ENCODE results near the gene SEL1L3.

SEL1L3 gene

DNA sequence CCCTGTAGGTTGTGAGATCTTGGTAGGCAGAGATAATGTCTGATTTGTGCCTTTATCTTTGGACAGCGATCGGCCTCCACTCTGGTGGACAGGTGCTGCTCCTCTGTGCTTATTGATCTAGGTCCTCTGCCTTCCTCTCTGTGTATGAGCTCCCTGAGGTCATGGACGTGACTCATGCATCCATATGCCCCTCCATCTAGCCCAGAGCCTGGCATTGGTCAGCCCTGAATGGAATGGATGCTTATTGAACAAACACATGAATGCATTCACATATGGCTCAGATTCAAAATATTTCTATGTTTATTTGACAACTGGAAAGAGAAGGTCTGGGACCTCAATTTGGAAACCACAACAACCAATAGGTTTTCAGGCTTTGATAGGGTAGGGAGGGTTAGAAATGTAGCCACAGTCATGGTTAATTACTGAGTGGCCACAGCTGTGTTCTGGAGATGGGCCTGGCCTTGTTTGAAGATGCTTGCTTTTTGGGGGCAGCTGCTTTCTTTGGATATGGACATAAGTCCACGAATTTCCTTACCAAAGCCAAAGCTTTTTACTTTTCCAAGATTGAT lies 76.2 kb downstream of the SEL1L3 start:
- DNase-seq = no peak

DNA sequence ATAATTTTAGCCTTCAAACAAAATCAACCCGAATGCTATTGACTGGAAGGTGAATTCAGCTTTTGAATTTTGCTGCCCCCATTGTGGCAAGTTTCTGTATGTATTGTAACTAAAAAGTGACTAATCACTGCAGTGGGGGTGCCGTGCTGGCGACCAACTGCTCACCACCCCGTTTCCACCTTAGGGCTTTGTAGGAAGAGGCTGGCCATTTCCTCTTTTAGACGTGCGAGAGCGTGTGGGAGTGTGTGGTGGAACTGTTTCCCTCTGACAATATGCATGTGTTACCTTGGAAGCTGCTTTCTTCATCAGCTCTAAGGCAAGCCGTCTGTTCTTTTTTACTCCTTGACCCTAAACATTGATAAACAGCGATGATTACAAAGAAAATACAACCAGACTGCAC lies 78.8 kb downstream of the SEL1L3 start:
- DNase-seq = no peak

DNA sequence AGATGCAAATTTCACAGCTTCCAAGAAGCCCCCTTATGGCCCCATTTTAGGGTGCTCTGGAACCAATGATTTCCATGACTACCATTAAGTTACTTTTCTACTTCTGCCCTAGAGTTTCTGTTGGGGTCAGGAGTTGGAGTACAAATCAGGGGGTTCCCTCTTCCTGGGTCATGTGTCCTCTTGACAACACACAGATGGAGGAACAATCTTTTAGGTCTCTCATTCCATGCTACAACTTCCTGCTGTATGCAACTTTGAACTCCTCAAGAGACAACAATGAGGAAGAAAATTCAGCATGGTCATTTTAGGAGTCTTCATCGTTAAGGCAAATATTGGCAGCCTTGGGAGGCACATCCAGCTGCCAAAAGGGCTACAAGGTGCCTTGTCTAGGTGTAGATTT lies 79.7 kb downstream of the SEL1L3 start:
- DNase-seq = no peak

DNA sequence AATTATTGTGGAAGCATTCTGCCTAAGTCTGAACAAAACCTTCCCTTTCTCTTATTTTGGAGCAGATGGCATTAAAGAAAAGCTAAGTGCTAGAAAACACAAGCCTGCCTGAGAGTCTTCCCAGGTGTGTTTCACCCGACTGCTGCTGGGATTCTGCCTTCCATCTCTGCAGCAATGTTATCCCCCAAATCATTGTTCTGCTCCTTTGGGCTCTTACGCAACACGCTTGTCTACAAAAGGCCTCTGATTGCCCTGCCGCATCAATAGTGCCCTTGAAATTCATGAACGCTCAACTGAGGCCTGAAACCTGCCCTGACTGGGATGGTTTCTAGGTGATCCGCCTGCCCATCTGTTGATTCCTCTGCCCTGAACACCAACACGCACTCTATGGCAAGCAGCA lies 80.3 kb downstream of the SEL1L3 start:
- no peak for DNase-seq

DNA sequence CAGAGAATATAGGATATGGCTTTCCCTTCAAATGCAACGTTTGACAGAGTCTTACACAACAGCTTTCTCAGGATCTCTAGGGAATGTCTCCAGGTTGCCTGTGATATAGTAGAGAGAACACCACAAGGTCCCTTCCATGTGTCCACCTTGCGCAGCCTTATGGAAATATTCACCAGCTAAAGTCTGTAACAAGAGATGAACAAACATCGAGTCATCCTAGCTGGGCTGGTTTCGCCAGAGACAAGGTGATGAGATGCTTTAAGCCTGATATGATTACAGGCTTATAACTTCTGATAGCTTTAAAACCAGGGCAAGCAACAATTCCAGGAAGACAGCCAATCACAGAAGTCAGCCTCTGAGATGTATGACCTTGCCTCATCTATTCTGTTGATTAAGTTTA lies 83.8 kb downstream of the SEL1L3 start:
- no peak for DNase-seq

DNA sequence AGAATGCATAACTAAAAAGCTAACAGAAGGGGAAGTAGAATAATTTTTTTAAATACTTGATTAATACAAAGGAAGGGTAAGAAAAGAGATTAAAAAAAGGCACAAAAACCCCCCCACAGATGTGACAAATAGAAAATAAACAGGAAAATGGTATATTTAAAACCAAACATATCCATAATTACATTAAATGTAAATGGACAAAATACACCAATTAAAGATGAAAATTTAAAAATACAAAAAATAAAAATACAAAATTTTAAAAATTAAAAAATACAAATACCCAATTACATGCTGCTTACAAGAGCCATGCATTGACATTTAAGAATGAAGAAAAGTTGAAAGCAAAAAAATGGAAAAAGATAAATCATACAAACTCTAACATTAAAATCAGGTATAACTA lies 86.0 kb downstream of the SEL1L3 start:
- no peak for DNase-seq

DNA sequence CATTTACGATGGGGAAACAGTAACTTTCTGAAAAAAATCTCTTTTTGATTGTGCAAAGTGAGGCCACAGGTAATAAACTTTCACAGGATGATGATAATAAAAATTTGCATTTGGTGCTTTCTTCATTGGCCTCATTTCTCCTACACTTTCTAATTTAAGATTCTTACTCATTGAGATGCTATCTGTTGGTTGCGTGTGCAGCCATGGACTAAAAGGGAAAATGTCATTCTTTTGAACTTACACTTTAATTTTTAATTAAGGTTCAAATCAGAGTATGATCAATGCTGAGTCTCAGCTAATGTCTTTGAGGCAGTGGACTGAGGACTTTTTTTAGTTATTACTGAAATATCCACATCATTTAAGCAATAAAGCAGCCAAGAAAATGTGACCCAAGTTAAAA lies 87.6 kb downstream of the SEL1L3 start:
- DNase-seq = no peak

DNA sequence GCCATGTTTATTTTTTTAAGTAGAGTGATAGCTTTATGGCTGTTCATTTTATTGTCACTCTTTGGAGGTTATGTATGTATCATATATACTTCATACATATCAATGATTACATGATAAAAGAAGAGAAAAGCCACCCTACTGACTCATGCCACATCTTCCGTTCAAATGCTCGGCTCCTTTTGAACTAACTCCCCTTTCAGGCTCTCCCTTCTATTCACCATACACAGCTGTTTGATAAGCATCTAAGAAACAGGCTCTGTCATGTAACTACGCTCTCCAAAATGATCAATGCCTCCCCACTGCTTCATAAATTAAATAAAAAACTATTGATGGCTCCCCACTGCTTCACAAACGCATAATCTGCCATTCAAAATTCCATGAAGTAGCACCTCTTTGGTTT lies 89.4 kb downstream of the SEL1L3 start:
- no peak for DNase-seq

DNA sequence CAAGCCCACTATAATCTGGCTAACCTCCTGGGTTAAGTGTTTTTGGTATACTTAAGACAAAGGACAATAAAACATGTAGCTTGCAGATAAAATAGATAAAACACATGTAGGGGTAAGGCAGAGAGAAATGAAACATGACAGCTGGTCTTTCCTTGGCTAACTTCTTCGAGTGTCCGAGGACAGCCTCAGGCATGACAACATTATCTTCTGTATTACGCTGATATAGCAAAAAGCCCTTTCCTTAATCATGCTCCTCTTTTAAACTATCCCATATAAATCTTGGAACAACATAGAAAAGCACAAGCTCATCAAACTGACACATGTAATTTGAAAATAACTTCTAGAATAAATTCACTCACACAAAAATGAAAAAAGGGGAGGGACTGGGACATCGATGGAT lies 91.1 kb downstream of the SEL1L3 start:
- no peak for DNase-seq

DNA sequence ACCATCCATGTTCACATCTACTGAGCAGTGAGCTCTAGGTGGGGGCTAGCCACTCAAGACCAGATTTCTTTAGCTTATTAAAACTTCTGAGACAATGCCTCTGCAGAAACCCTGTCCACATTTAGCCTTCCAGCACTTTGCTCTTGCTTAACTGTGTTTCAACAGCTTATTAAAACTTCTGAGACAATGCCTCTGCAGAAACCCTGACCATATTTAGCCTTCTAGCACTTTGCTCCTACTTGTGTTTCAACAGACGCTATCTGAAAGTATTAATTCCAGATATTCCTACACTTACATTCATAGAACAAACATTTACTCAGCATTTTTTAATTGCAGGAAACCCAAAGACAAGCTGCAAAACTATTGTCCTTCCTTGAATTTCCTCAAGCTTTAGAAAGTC lies 91.9 kb downstream of the SEL1L3 start:
- DNase-seq = no peak

DNA sequence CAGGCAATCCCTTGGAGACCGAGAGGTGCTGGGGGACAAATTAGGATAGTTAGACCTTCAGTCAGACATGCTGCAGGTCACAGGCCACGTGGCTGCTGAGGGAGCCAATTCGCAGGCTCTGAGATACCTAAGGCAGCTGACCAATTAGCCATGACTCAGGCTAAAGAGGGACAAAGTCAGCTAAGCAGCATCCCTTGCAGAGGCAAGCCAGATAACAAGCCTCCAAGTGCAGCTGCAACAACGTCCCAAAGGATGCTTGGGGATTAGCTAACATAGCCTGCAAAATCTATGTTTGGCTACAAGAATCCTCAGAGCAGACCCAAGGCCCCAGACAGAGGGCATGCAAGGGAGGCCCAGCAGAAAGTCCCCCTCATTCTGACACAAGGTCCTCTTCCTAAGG lies 93.5 kb downstream of the SEL1L3 start:
- DNase-seq = peak; percentile 12

DNA sequence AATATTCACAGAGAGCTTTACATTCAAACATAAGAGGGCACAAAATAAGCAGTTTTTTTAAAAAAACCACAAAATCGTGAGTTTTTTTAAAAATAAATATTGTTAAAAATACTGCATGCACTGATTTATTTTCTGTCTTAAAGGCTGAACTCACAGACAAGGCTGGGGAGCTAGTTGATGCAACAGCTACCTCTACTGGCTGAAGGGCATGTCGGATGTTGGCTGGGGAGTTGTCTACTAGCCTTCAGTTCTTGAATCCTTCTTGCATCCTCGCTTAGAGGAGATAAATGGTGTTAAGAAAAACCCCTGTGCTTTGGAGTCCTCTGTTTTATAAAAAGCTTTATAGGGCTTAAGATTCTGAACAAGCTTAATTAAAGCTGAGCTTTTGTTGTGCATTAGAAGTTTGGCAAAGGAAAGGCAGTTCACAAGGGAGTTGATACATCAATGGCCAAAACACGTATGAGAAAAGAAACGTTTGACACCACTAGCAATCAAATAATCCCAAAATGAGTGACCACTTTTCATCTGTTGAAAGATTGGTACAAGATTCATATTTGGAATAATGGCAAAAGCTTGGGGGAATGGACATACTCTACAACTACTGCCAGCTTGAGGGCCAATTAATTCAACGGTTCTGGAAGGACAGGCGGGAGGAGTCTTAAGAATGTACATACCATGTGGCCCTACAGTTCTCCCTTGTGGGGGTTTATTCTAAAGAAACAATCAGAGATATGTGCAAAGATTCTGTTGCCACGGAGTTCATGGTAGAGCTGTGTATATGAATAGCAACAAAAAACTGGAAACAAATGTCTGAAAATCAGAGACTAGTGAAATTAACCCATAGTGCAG lies 94.7 kb downstream of the SEL1L3 start:
- peak; percentile 81 for DNase-seq

DNA sequence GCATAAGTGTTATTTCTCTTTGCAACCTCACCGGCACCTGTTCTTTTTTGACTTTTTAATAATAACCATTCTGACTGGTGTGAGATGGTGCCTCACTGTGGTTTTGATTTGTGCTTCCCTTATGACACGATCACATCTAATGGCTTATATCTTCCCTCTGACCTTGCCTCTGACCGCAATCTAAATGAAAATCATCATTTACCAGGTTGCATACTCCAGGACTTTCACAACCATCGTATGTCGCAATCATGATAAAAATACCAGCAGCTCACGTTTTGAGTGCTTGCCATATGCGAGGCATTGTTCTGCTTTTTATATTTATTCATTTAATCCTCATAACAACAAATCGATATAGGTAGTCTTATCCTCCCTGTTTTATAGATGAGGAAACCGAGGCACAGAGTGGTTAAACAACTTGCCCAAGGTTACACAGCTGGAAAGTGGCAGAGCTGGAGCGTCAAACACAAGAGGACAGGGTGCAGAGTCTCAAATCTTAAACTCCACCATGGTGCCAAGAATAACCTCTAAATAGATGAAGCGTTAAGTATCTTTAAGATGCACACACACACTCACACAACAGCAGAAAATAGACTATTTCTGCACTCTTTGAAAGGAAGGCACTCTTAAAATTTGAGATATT lies 102.2 kb downstream of the SEL1L3 start:
- no peak for DNase-seq

DNA sequence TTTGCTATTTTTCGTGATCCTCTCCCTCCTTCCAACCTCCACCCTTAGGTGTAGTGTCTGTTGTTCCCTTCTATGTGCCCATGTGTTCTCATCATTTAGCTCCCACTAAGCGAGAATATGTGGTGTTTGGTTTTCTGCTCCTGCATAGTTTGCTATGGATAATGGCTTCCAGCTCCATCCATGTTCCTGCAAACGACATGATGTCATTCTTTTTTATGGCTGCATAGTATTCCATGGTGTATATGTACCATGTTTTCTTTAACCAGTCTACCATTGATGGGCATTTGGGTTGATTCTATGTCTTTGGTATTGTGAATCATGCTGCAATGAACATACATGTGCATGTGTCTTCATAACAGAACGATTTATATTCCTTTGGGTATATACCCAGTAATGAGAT lies 102.7 kb downstream of the SEL1L3 start:
- no peak for DNase-seq

DNA sequence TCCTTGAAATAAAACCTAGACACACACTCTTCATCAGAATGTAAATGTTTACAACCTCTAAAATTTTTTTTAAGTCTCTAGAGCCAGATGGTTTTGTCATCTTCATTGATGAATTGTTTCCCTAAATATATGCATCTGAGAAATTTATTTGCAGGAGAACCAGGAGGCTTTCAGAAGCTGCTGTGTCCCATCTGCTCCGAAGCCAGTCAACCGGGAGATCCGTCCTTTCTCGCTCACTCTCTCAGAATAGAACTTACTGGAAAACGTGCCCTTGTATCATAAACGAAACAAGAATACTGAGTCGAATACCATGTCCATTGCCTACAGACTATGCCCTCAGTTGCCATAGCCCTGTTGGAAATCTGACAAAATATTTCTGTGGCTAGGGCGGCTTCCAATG lies 103.7 kb downstream of the SEL1L3 start:
- no peak for DNase-seq

DNA sequence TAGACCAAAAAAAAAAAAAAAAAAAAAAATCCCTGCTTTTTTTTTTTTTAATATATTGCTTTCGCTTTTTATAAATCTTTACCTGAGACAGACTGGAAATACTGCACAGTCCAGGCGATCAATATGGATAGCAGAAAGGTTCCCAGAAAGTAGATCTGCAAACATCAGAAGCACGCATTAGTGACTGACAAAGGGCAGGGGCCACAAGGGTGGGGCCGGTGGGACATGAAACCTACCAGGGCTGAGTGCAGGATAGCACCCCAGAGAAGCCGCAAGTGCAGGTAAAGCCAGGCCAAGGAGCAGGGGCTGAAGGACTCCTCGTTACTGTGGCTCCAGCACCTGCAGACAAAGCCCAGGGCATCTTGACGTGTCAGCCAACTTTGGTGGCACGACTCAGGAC lies 105.3 kb downstream of the SEL1L3 start:
- DNase-seq = no peak

DNA sequence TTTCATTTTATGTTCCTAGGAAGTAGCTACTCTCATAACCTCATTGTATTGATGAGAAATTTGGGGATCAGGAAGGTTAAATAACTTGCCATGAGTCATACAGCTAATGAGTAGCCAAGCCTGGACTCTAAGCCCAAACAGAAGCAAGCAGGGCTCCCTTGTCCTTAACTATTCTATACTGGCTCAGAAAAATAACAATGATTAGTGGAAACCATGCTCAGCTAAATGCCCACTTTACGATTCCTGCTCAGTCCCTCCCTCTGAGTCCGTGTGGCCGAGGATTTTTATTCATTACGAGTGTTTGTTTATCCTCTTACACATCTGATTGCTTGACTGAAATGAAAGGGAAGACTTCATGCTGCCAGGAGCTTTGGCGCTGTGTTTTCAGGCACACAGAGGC lies 106.3 kb downstream of the SEL1L3 start:
- no peak for DNase-seq

DNA sequence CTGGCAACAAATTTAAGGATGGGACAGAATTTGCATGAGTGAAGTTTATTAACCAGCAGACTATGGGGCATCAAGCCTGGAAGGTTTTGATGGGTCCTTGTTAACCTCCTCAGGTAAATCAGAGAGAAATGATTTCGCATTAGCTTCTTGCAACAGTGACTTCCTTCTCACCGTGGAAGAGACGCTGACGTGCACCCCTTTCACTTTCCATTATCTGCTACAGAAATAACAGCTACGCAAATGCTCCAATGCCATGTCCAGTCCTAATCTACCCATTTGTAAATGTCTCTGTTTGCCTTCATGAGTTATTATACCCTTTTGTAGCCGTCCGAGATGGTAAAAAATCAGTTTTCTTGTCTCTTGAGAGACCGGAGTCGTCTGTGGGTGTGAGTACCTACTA lies 106.9 kb downstream of the SEL1L3 start:
- DNase-seq = no peak

DNA sequence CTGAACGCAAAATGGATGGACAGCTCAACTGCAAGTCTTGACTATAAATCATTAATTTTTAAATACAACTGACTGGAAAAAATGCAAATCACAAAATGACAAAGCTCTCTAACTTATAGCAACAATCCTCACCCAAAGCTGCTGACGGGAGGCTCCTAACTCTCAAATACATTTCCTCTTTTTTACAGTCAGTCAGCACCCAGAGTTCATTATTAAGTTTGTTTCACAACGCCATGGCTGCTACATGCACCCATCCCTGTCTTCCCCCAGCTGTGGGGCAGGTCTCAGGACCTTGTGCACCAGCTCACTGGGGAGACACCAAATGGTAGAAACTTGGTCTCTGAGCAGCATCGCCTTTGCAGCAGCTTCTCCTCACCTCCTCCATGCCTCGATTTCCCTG lies 109.5 kb downstream of the SEL1L3 start:
- DNase-seq = no peak

DNA sequence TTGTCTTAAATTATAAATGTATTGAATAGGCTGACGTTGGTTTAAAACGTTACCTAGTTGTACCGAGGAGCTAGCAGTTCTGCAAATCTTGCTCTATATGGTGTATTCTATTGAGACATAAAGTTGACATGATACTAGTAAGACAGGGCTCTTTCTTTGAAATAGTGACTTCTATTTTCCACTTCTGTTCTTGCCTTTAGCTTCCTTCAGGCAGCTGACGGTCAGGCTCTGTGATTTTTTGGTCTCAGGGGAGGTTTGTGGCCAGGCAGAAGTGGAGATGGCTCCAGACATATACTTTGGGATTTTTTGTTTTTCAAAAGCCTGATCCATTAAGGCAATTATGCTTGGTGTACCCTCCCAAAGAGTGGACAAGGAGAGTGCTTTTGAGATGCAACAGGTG lies 111.9 kb downstream of the SEL1L3 start:
- peak; percentile 6 for DNase-seq

DNA sequence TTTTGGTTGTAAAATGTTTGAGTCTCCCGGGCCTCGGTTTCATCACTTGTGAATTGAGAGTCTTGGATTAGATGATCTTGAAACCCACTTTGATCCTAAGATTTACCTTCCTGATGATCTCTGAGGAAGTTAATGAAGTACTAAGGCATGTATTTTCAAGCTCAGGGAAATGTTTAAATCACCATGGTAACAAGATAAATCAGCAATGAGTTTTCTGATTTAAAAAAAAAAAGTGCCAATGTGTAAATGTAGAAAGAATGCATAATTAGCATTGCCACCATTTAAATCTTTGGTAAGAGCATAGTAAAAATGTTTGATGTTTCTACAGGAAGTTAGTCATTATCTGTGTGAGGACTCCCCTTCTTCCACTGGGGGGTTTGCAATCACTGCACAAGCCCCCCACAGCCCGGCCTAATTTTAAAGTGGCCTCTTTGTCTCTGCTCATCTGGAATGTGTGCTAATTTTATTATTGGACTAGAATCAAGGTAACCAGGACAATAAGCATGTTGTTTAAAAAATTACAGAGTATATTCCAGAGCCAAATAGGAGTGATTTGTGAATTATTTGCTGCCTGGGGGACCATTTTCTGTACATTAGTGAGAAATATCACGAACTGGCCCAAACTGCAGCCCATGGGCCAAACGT lies 113.5 kb downstream of the SEL1L3 start:
- DNase-seq = no peak

DNA sequence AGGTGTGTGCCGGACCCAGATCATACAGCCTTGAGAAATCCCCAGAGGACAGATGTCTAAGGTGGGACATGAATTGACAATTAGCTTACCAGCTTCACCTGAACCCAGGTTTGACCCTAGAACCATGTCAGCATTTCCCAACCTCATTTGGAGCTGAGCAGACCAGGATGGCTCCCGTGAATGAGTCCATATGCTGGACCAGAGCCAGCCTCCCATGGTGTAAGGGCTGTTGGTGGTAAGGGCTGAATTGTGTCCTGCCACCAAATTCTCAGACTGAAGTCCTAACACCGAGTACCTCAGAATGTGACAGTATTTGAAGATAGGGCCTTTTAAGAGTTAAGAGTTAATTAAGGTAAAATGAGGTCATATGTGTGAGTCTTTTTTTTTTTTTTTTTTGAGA lies 118.8 kb downstream of the SEL1L3 start:
- no peak for DNase-seq

DNA sequence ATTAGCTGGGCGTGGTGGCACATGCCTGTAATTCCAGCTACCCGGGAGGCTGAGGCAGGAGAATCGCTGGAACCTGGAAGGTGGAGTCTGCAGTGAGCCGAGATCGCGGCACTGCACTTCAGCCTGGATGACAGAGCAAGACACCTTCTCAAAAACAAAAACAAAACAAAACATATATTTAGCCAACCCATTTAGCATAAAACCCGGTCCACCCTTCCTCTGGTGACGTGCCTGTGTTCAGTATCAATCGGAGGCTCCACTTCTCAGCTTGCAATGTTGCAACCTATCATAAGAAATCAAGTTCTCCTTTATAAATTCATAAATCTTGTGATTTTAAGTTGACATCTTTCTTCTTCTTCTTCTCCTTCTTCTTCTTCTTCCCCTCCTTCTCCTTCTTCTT lies 133.2 kb downstream of the SEL1L3 start:
- no peak for DNase-seq

DNA sequence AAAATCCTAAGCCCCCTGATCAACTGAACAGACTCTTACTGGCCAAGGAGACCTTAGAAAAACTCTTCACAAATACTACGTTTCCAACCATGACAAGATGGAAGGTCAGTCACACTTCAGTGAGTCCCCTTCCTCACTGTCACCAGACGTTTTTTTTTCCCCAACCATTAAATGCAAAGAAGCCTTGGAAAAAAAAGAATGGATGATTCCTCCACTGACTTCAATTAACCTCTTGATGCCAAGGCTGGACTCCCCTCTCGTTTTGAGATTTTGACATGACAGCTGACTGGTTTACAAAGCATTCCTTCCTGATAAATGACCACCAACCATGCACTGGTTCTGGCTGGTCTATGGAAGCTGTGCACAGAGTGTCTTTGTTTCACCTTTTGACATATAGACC lies 133.9 kb downstream of the SEL1L3 start:
- no peak for DNase-seq

Measured in retina (tissue), 1 donor.